T-helper 1 cell treated with Interleukin-12 subunit alpha and Interleukin-12 subunit beta and Interleukin-4 antibody, amounts not matched to agents 30 μg/mL and 1 μg/mL, for 36 hours (primary cell): ENCODE results near the gene ANAPC10.

Experiments
- H3K27ac Mint-ChIP-seq: one replicate; pipeline ENCODE4 v1.8.0; 2021; ENCODE audit warnings: mild to moderate bottlenecking, mixed read lengths
- H3K27me3 Mint-ChIP-seq: one replicate; pipeline ENCODE4 v1.8.0; 2021; ENCODE audit warnings: low read depth, mixed read lengths
- H3K36me3 Mint-ChIP-seq: one replicate; pipeline ENCODE4 v1.8.0; 2021; ENCODE audit warnings: low read depth, mixed read lengths
- H3K4me1 Mint-ChIP-seq: one replicate; pipeline ENCODE4 v1.8.0; 2021; ENCODE audit warnings: low read depth, mixed read lengths
- H3K4me3 Mint-ChIP-seq: one replicate; pipeline ENCODE4 v1.8.0; 2021; ENCODE audit warnings: mild to moderate bottlenecking, moderate library complexity, mixed read lengths
- H3K9me3 Mint-ChIP-seq: one replicate; pipeline ENCODE4 v1.8.0; 2021; ENCODE audit warnings: mixed read lengths

Gene ANAPC10

DNA sequence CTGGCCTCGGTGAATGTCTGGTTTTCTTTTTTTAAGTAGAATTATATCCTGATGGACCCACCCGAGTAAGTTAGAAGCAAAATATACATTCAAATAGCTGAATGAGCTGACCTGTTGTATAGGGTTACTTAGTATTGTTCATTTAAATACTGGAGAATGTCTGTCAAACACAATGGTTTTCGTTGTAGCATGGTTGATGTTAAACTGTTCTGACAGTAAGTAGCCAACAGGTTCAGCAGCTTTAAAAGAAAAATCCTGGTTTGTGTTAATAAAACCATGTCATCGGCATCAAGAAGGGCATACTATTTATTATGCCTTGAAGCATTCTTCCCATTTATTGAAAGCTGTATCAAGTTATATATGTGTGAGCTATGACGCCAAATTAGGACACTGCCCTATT, 149.6 kb downstream of the ANAPC10 start:
- H3K27ac Mint-ChIP-seq = no peak overlapping the region
- no peaks in the 10 kb centered on the region for H3K27me3 Mint-ChIP-seq
- H3K4me1 Mint-ChIP-seq = no peaks in the 10 kb centered on the region
- H3K36me3 Mint-ChIP-seq = no peaks in the 10 kb centered on the region
- H3K4me3 Mint-ChIP-seq = no peak overlapping the region
- peaks cover 11% of the 10 kb centered on the region for H3K9me3 Mint-ChIP-seq

DNA sequence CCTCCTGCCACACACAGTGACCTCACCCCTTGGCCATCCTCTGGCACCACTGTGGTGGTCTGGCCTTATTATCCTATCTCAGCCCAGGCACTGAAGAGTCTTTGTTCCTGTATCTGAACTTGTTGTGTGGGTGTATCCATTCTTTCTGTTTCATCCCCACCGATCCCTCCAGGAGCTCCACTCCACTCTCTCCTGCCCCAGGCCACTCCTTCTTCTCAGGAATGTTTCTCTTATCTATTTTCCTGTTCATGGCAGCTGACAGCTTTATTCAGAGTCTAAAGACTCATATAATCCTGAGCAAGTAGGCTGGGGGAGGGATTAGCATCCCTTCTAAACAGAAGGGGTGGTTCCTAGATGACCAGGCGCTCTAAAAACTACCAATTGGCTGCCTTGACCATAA, 150.0 kb downstream of the ANAPC10 start:
- H3K9me3 Mint-ChIP-seq = peaks cover 9% of the 10 kb centered on the region

More for the DNA sequence above, 150.0 kb downstream of the ANAPC10 start:
- Mint-ChIP-seq H3K4me1 (no peaks in the 10 kb centered on the region), H3K27ac (no peak overlapping the region), H3K27me3 (no peaks in the 10 kb centered on the region), H3K4me3 (no peak overlapping the region), H3K36me3 (no peaks in the 10 kb centered on the region)
